Activated CD8-positive, alpha-beta memory T cell treated with anti-CD3 and anti-CD28 coated beads, Interleukin-2, amount 50 U/mL, for 48 hours (primary cell): Measurements from ENCODE around the gene HIPK1.
"Not testable (repeated sequence)": the region's sequence is repeated elsewhere in the genome, so short reads cannot be mapped to it uniquely, and the experiment has no call there.

Experiments used
- DNase-seq: peaks from one replicate; pipeline ENCODE4 v3.0.0-alpha.2; 2020

HIPK1 gene

DNA sequence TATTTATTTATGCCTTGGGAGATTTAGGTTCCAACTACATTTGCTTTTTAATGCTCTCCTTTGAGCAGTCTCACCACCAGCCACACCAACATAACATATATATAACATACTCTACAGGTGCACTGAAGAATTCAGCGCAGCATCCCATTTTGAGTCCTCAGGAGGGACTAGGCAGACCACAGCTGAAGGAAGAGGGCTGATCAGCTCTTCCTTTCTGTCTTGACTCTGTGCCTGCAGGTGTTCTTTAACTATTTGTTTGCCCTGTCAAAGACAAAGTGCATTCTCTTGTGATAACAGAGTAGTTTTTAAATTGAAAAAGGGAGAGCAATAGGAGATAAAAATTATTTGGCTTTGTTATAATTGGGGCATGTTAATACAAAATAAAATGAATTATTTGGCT is 17.0 kb downstream of the HIPK1 start:
- DNase-seq = no peak

DNA sequence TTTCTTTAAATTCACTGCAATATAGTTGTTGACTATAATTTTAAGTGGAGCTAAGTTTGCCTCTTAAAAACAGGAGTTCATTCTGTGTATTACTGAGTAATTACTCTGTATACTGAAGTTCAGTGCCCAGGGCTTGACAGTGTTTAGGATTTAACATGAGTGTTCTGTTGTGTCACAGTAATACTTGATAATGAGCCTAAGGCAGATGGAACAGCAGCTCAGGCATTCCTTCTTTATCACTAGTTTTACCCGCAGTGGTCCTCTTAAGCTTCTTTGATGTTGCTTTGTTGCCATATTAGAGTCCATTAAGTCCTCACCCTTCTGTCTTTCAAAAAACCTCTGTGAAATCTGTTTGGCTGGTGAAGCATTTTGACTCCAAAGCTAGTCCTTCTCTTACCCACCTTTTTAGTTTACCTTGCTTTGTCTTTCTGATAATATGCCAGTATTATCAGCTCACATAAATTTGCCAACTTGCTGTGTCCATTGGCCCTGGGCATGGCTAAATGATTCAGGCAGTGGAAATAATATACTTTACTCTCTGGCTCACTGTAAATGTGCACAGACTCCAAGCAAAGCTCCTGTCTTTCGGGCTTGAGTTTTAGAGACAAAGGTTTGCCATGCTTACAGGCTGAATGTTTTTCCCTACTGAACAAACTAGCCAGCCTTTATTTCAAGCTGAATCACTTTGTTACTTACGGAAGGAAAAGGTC is 17.7 kb downstream of the HIPK1 start:
- DNase-seq = no peak

DNA sequence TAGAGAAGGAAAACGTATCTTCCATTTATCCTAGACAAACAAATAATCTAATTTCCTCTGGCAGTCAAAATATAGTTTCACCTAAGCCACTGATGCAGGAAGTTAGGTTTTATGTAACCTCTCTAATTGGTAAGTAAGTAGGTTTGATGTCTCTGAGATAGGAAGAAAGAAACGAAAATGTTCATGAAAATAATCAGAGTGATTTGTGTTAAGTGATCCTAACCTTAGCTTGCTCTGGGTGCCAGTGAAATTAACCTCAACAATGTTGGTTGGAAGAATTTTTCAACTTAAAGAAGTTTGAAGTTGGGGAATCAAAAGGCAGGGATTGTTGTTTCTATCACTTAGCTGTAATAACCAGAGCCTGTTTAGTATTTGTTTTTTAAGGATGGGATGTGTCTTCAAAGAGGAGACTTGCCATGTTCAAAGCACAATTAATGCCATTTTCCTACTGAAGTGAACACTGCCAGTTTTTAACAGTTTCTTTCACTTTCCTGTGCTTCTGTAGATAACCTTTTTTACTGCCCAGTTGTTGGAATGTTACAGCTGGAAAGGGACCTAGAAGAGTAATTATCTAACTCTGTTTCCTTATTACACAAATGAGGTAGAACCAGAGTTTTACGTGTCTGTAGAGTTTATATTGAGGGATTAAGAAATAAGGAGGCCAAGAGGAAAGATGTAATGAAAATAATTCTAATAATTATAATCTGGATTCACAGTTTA is 18.4 kb downstream of the HIPK1 start:
- DNase-seq = no peak

DNA sequence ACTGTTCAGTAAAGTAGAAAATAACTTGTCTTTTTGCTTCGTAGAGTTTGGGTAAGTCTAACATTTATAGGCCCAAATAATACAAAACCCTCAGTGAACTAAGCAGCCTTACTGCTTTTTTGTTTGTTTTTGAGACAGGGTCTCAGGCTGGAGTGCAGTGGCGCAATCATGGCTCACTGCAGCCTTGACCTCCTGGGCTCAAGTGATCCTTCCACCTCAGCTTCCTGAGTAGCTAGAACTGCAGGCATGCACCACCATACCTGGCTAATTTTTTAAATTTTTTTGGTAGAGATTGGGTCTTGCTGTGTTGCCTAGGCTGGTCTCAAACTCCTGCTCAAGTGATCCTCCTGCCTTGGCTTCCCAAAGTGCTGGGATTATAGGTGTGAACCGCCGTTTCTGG is 19.0 kb downstream of the HIPK1 start:
- DNase-seq = not testable (repeated sequence)

DNA sequence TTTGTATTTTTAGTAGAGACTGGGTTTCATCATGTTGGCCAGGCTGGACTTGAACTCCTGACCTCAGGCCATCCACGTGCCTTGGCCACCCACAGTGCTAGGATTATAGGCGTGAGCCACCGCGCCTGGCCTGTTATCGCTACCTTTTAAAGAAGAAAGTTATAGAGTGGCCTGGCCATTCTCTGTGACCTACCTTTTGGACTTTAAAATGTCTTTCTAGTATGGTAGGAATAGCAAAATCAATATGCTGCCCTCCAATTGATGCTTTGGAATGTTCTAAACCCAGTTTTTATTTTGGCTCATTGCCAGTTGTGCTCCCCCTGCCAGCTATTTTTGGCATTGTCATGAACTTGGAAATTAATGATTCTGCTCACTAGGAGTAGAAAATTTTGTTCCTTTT is 19.9 kb downstream of the HIPK1 start:
- DNase-seq = no peak

DNA sequence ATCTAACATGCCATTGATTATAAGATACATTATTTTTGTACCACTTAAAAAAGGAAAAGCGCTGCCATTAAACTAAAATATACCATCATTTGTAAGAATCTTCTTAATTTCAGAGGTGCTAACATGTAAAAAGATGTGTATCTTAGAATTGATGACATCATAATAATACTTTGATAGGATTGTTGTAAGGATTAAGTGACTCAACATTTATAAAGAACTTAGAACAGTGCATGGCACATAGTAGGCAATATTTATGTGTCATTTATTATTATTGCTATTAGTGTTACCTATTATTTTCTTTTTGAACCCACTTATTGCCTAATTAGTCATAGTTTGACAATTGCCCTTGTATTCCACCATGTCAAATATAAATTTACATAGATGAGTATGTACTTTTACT is 21.8 kb downstream of the HIPK1 start:
- DNase-seq = no peak

DNA sequence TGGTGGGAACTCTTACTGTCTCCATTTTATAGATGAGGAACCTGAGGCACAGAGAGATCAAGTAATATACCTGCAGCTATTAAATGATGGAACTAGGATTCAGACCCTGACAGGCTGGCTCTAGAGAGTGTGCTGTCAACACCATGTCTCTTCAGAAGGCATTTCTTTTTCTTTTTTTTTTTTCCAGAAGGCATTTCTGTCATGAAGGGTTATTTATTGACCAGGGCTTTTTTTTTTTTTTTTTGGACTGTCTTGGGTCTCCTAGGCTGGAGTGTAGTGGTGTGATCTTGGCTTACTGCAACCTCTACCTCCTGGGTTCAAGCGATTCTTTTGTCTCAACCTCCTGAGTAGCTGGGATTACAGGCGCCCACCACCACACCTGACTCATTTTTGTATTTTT is 22.6 kb downstream of the HIPK1 start:
- DNase-seq = no peak

DNA sequence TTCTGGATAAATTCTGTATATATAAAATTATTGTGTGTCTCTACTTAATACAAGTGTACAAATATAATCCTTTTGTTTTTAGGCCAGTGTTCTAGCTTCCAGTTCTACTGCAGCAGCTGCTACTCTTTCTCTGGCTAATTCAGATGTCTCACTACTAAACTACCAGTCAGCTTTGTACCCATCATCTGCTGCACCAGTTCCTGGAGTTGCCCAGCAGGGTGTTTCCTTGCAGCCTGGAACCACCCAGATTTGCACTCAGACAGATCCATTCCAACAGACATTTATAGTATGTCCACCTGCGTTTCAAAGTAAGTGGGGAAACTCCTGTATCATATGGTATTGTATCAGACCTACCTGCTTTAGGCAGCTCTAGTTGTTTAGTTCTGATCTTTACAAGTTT is 28.9 kb downstream of the HIPK1 start:
- no peak for DNase-seq

DNA sequence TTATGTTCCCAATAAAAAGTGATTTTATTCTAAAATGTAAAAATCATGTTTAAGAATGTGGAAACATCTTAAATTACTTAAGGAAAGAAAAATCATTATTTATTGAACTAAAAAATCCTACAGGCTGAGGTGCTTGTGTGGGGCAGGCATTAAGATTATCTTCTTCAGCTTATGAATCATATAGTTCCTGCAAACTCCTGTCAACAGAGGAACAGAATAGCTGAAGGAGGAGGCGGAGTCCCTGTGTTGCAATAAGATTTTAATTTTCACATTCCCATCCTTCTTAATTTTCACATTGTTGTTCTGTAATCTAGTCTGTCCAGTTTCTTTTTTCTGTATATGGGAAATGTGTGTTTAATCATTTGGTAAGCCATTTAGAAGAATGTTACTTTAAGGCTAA is 29.6 kb downstream of the HIPK1 start:
- no peak for DNase-seq

DNA sequence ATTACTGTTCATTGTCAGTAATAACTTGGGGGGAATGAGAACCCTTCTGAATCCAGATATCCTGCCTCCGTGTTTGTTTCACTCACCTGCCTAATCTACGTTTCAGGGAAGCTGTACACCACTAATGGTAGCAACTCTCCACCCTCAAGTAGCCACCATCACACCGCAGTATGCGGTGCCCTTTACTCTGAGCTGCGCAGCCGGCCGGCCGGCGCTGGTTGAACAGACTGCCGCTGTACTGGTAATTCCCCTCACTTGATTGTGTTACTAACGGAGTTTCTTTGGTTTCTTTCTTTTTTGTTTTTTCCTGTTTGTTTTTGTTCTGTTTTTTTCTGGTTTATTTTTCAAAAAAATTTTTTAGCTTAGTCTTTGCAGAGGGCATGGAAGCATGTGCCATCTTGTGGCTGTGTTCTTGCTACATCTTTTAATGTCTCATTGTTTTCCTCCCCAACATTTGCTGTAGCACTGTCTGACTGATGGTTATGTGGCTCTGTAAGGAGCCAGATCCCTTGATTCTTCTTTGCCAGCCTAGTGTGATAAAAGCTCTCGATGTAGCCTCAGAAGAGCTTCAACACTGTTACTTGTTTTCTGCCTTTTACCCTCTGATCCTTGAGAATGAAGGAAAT is 34.3 kb downstream of the HIPK1 start:
- no peak for DNase-seq

DNA sequence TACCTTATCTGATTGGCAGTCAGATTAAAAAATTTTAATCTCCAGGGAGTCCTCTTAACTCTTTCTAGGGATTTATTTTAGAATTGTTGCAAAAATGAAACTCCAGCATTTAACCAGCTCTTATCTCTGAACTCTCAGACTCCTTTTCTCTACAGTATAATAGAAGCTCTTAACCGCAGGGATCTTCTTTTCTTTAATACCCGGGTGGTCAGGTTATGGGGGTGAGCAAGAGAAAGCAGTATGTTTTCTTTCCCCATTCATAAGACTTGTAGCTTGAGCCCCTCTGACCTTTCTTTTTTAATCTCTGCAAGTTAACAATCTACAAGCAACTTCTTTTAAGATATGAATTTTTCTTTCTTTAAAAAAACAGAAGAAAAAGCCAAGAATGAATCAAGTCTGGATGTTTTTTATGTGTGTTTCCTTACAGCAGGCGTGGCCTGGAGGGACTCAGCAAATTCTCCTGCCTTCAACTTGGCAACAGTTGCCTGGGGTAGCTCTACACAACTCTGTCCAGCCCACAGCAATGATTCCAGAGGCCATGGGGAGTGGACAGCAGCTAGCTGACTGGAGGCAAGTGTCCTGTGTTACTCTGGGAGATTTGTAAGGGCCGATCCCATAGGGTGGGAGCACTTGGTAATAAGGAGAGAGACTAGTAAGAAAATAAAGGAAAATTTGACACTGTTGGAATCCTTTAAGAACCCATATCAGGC is 36.7 kb downstream of the HIPK1 start:
- no peak for DNase-seq

DNA sequence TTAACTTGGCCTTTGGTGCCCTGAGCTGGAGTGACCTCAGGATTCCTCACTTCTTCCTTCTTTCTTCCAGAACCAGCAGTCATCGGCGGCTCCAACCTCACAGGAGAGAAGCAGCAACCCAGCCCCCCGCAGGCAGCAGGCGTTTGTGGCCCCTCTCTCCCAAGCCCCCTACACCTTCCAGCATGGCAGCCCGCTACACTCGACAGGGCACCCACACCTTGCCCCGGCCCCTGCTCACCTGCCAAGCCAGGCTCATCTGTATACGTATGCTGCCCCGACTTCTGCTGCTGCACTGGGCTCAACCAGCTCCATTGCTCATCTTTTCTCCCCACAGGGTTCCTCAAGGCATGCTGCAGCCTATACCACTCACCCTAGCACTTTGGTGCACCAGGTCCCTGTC is 43.8 kb downstream of the HIPK1 start:
- DNase-seq = no peak

DNA sequence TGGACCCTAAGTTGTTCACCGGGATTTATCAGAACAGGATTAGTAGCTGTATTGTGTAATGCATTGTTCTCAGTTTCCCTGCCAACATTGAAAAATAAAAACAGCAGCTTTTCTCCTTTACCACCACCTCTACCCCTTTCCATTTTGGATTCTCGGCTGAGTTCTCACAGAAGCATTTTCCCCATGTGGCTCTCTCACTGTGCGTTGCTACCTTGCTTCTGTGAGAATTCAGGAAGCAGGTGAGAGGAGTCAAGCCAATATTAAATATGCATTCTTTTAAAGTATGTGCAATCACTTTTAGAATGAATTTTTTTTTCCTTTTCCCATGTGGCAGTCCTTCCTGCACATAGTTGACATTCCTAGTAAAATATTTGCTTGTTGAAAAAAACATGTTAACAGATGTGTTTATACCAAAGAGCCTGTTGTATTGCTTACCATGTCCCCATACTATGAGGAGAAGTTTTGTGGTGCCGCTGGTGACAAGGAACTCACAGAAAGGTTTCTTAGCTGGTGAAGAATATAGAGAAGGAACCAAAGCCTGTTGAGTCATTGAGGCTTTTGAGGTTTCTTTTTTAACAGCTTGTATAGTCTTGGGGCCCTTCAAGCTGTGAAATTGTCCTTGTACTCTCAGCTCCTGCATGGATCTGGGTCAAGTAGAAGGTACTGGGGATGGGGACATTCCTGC is 46.2 kb downstream of the HIPK1 start:
- DNase-seq = no peak

DNA sequence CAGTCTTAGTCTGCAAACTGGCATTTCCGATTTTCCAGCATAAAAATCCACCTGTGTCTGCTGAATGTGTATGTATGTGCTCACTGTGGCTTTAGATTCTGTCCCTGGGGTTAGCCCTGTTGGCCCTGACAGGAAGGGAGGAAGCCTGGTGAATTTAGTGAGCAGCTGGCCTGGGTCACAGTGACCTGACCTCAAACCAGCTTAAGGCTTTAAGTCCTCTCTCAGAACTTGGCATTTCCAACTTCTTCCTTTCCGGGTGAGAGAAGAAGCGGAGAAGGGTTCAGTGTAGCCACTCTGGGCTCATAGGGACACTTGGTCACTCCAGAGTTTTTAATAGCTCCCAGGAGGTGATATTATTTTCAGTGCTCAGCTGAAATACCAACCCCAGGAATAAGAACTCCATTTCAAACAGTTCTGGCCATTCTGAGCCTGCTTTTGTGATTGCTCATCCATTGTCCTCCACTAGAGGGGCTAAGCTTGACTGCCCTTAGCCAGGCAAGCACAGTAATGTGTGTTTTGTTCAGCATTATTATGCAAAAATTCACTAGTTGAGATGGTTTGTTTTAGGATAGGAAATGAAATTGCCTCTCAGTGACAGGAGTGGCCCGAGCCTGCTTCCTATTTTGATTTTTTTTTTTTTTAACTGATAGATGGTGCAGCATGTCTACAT is 47.6 kb downstream of the HIPK1 start:
- DNase-seq = no peak

DNA sequence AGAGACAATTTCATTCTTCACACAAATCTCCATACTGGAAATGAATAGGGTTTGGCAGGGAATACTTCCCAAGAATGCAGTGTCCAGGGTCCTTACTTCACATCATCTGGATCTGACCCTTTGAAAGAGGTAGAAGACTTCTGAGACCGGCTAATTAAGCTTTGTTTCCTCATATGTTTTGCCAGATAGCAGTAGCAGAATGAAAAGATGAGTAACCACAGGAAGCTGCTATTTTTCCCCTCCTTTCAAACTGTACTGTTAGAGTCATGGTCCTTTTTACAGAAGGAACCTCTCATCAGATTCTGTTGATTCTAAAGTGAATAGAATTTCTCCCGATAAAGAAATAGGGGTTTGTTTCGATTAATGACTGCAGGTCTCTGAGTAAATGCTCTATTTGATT is 48.8 kb downstream of the HIPK1 start:
- no peak for DNase-seq

DNA sequence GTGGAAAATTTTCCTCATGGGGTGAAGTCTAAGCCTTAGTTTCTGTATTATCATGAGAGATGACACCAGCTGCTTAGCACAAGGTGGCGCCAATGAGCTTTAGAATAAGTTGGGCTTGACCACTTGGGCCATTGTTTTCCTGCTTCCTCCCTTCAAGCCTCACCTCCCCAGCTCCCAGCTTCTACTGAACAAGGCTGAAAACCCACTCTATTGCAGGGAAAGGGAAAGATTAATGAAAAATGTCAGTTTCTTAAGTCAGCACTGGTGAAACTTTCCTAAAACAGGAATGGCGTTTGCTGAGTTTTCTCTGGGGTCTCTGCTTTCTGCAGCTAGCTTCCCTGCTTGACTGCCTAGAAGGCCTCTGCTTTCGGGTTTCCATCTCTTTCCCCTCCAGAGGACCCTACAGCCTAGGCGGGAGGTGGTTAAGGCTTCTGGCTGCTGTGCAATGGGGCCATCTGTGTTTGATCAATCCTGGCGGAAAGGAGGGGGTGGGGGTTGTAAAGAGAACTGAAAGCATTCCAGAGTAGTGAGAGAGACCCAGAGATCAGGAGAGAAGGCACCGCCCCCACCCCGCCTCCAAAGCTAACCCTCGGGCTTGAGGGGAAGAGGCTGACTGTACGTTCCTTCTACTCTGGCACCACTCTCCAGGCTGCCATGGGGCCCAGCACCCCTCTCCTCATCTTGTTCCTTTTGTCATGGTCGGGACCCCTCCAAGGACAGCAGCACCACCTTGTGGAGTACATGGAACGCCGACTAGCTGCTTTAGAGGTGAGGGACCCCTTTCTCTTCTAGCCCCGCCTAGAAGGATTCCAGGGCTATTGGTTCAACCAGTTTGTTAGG is 50.0 kb downstream of the HIPK1 start, which contains the start of gene OLFML3:
Gene OLFML3, plus strand, starts transcription at position 612 of the 840 bp plus-strand sequence. Its CDS starts 43 bp downstream, at position 655.
- DNase-seq = peak; percentile 69

DNA sequence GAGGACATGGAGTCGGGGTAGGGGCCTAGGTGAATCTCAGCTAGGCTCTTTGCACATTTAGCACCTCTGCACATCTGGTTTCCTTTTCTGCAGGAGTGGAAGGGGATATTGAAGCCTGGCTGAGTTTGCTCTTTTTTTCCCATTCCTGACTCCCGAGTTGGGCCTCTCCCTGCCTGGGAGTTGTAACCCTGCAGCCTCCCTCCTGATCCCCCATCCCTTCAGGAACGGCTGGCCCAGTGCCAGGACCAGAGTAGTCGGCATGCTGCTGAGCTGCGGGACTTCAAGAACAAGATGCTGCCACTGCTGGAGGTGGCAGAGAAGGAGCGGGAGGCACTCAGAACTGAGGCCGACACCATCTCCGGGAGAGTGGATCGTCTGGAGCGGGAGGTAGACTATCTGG is 51.0 kb downstream of the HIPK1 start:
- no peak for DNase-seq

DNA sequence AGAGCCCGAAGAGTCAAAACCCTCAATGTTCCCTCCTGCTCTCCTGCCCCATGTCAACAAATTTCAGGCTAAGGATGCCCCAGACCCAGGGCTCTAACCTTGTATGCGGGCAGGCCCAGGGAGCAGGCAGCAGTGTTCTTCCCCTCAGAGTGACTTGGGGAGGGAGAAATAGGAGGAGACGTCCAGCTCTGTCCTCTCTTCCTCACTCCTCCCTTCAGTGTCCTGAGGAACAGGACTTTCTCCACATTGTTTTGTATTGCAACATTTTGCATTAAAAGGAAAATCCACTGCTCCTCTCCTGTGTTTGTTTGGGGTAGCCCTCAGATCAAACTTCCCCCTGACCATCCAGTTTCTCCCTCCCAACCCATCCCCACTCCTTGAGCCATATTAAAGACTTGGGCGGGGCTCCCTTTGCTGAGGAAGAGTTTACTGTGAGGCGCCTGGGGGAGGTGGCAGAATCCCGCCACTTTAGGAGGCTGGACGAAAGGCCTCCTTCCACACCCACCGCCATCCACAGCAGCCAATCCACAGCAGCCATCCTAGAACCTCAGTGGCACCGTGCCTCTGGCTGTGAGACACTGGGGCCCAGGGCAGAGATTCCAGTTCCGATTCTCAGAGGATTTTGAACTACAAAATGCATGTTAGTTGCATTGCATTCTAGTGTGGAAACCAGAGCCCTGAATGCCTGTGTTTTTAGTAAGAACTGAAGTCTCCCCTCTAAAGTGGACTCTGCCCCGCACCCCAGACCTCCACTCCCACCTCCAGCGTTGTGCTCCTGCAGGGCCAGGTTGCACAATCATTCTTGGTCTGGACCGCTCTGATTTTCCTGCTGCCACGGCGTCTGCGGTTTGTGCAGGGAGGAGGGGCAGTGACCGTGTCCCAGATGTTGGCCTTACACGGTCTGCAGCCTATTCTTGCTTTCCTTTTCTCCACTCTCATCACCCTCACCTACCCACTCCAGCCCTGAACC is 53.1 kb downstream of the HIPK1 start:
- no peak for DNase-seq

DNA sequence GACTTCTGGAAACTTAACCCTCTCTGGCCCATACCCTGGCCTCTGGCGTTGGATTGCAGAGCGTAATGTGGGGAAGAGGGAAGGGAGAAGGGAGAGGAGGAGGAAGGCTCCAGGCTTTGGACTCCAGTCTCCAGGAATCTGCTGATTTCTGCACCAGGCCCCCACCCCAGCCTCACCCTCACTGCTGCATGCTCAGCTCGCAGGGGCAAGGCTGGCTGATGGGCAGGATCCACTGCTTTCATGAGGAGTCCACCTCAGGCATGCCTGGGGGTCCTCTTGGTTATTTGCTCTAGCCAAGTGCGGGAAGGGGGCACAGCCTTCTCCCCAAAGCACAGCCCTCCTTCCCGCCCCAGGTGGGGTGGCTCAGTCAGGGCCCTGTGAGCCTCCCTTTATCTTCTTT is 53.8 kb downstream of the HIPK1 start:
- no peak for DNase-seq

DNA sequence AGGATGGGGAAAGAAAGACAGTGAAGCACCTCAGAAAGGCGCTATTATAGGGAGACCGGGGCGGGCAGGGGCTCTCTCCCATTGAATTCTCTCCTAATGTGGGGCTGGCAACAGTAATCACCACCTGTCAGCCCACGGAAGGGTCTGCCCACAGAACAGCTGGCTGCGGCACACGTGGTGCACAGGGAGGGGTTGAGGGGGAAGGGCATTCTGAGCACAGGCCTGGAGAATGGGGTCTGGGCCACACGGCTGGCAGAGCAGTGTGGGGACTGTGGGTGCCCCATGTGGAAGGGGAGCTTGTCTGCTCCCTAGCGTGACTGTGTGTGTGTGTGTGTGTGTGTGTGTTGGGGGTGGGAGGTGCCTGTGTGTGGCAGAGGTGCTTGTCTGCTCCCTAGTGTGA is 54.3 kb downstream of the HIPK1 start:
- no peak for DNase-seq
